Muscle layer of colon (tissue), 2 donors: ENCODE measurements around the gene MPHOSPH9.

Experiments
- H3K27ac ChIP-seq: one replicate; pipeline ENCODE4 v1.7.0; 2013; ENCODE audit warnings: low read depth, mild to moderate bottlenecking, low read length, moderate library complexity
- H3K27me3 ChIP-seq, 2 donors: one replicate each; pipeline ENCODE4 v1.7.0; 2013; ENCODE audit warnings: low read length in 2 of 2, mild to moderate bottlenecking in 2 of 2; ENCODE audit not compliant: insufficient read depth in 2 of 2, control insufficient read depth in 1 of 2
- H3K36me3 ChIP-seq: one replicate; pipeline ENCODE4 v1.7.0; 2013; ENCODE audit warnings: mild to moderate bottlenecking, low read length; ENCODE audit not compliant: insufficient read depth
- H3K4me1 ChIP-seq: one replicate; pipeline ENCODE4 v1.7.0; 2013; ENCODE audit warnings: mild to moderate bottlenecking, low read length; ENCODE audit not compliant: insufficient read depth
- H3K4me3 ChIP-seq, 2 donors: one replicate each; pipeline ENCODE4 v1.7.0; 2013; ENCODE audit warnings: low read length in 2 of 2, low read depth in 1 of 2, mild to moderate bottlenecking in 1 of 2, moderate library complexity in 1 of 2
- H3K9ac ChIP-seq: one replicate; pipeline ENCODE4 v1.7.0; 2013; ENCODE audit warnings: low read length
- H3K9me3 ChIP-seq: one replicate; pipeline ENCODE4 v1.7.0; 2013; ENCODE audit warnings: mild to moderate bottlenecking, low read length
- donor health status: abdominal sarcoma.
- donor health status: Adenocarcinoma of cecum.

The MPHOSPH9 gene

GRCh38 chr12:123200414-123200813 is 32.5 kb downstream of the MPHOSPH9 start:
- Histone ChIP-seq H3K9me3 (no peaks in the 10 kb centered on the region), H3K27ac (no peak overlapping the region), H3K27me3 (no peaks in the 10 kb centered on the region), H3K4me3 (no peak overlapping the region), H3K4me1 (no peaks in the 10 kb centered on the region), H3K36me3 (peaks cover 9% of the 10 kb centered on the region), H3K9ac (no peak overlapping the region)

GRCh38 chr12:123199936-123200335 is 33.0 kb downstream of the MPHOSPH9 start:
- Histone ChIP-seq H3K9me3 (no peaks in the 10 kb centered on the region), H3K36me3 (peaks cover 9% of the 10 kb centered on the region), H3K27me3 (no peaks in the 10 kb centered on the region), H3K4me1 (no peaks in the 10 kb centered on the region), H3K27ac (no peak overlapping the region), H3K4me3 (no peak overlapping the region), H3K9ac (no peak overlapping the region)

- Histone ChIP-seq H3K4me3 (no peak overlapping the region), H3K27me3 (no peaks in the 10 kb centered on the region), H3K4me1 (no peaks in the 10 kb centered on the region), H3K27ac (no peak overlapping the region), H3K36me3 (peaks cover 18% of the 10 kb centered on the region), H3K9ac (no peak overlapping the region), H3K9me3 (no peaks in the 10 kb centered on the region)
Measured at GRCh38 chr12:123187637-123188036, 45.3 kb downstream of the MPHOSPH9 start.

GRCh38 chr12:123180171-123180570 is 52.8 kb downstream of the MPHOSPH9 start:
- no peak overlapping the region for H3K27ac ChIP-seq
- no peak overlapping the region for H3K9ac ChIP-seq
- no peak overlapping the region for H3K4me3 ChIP-seq
- no peaks in the 10 kb centered on the region for H3K27me3 ChIP-seq
- no peaks in the 10 kb centered on the region for H3K4me1 ChIP-seq
- no peaks in the 10 kb centered on the region for H3K9me3 ChIP-seq
- peaks cover 18% of the 10 kb centered on the region for H3K36me3 ChIP-seq

GRCh38 chr12:123171967-123172366 is 61.0 kb downstream of the MPHOSPH9 start:
- no peak overlapping the region for H3K9ac ChIP-seq
- peaks cover 14% of the 10 kb centered on the region for H3K36me3 ChIP-seq
- H3K4me3 ChIP-seq = no peak overlapping the region
- H3K27ac ChIP-seq = no peak overlapping the region
- H3K27me3 ChIP-seq = no peaks in the 10 kb centered on the region
- no peaks in the 10 kb centered on the region for H3K9me3 ChIP-seq
- no peaks in the 10 kb centered on the region for H3K4me1 ChIP-seq

- no peak overlapping the region for H3K27ac ChIP-seq
- H3K9me3 ChIP-seq = no peaks in the 10 kb centered on the region
- H3K27me3 ChIP-seq = no peaks in the 10 kb centered on the region
- H3K36me3 ChIP-seq = peaks cover 15% of the 10 kb centered on the region
- H3K4me3 ChIP-seq = no peak overlapping the region
- no peaks in the 10 kb centered on the region for H3K4me1 ChIP-seq
- no peak overlapping the region for H3K9ac ChIP-seq
Measured at GRCh38 chr12:123167329-123167728, 65.6 kb downstream of the MPHOSPH9 start.

- Histone ChIP-seq H3K27me3 (no peaks in the 10 kb centered on the region), H3K4me3 (no peak overlapping the region), H3K4me1 (no peaks in the 10 kb centered on the region), H3K27ac (no peak overlapping the region), H3K9me3 (no peaks in the 10 kb centered on the region), H3K9ac (no peak overlapping the region), H3K36me3 (peaks cover 15% of the 10 kb centered on the region)
Measured at GRCh38 chr12:123165537-123165936, 67.4 kb downstream of the MPHOSPH9 start.

- Histone ChIP-seq H3K9ac (no peak overlapping the region), H3K9me3 (no peaks in the 10 kb centered on the region), H3K4me1 (no peaks in the 10 kb centered on the region), H3K27me3 (no peaks in the 10 kb centered on the region), H3K27ac (no peak overlapping the region), H3K4me3 (no peak overlapping the region), H3K36me3 (peaks cover 15% of the 10 kb centered on the region)
Measured at GRCh38 chr12:123164710-123165261, 68.2 kb downstream of the MPHOSPH9 start.

GRCh38 chr12:123164222-123164621 is 68.7 kb downstream of the MPHOSPH9 start:
- Histone ChIP-seq H3K9ac (no peak overlapping the region), H3K27me3 (no peaks in the 10 kb centered on the region), H3K9me3 (no peaks in the 10 kb centered on the region), H3K27ac (no peak overlapping the region), H3K36me3 (peaks cover 15% of the 10 kb centered on the region), H3K4me1 (no peaks in the 10 kb centered on the region), H3K4me3 (no peak overlapping the region)

- H3K4me3 ChIP-seq = no peak overlapping the region
- peaks cover 15% of the 10 kb centered on the region for H3K36me3 ChIP-seq
- H3K27me3 ChIP-seq = no peaks in the 10 kb centered on the region
- H3K4me1 ChIP-seq = no peaks in the 10 kb centered on the region
- H3K27ac ChIP-seq = no peak overlapping the region
- H3K9me3 ChIP-seq = no peaks in the 10 kb centered on the region
- no peak overlapping the region for H3K9ac ChIP-seq
Measured at GRCh38 chr12:123163227-123163626, 69.7 kb downstream of the MPHOSPH9 start.

- Histone ChIP-seq H3K27me3 (no peaks in the 10 kb centered on the region), H3K36me3 (peaks cover 10% of the 10 kb centered on the region), H3K27ac (no peak overlapping the region), H3K4me3 (no peak overlapping the region), H3K4me1 (no peaks in the 10 kb centered on the region), H3K9ac (no peak overlapping the region), H3K9me3 (no peaks in the 10 kb centered on the region)
Measured at GRCh38 chr12:123160801-123161487, 72.0 kb downstream of the MPHOSPH9 start.

- H3K27ac ChIP-seq = no peak overlapping the region
- H3K36me3 ChIP-seq = no peaks in the 10 kb centered on the region
- H3K4me3 ChIP-seq = no peak overlapping the region
- H3K27me3 ChIP-seq = no peaks in the 10 kb centered on the region
- H3K4me1 ChIP-seq = peaks cover 12% of the 10 kb centered on the region
- no peak overlapping the region for H3K9ac ChIP-seq
- H3K9me3 ChIP-seq = no peaks in the 10 kb centered on the region
Measured at GRCh38 chr12:123153906-123154305, 79.0 kb downstream of the MPHOSPH9 start.
